GM12878 (cell line): ENCODE data around the gene AIP. TPM values are rescaled to one million over a fixed set of nuclear protein-coding genes. Genes with fewer than 3 reads are reported as not detected.
A peak's percentile ranks its signal among the peaks of the same experiment; 100 is the strongest.

Source experiments
- FOS ChIP-seq: IDR thresholded peaks from 3 replicates; pipeline ENCODE4 v1.6.1; 2011; ENCODE audit warnings: borderline replicate concordance; ENCODE audit not compliant: insufficient read length; ENCODE audit errors: extremely low read depth
- KAT2A ChIP-seq: conservative IDR thresholded peaks from 2 replicates; pipeline ENCODE4 v1.6.1; 2011; ENCODE audit warnings: low read depth, low read length; ENCODE audit not compliant: control insufficient read depth
- NFYA ChIP-seq: IDR thresholded peaks from 2 replicates; pipeline ENCODE4 v1.6.1; 2011; ENCODE audit warnings: low read depth, mild to moderate bottlenecking, low read length, improper control_type of control experiment, borderline replicate concordance
- SUZ12 ChIP-seq: fragments of 200-600 bp; sonication (generic); IDR thresholded peaks from one replicate; pipeline ENCODE4 v1.6.1; 2018; ENCODE audit warnings: antibody characterized with exemption, mild to moderate bottlenecking; ENCODE audit not compliant: unreplicated experiment
- TCF7 ChIP-seq: IDR thresholded peaks from 2 replicates; pipeline ENCODE4 v1.6.1; 2014; ENCODE audit warnings: antibody characterized with exemption, borderline replicate concordance
- YY1 ChIP-seq: IDR thresholded peaks from 2 replicates; pipeline ENCODE4 v1.6.1; 2011; ENCODE audit warnings: low read depth, mild to moderate bottlenecking, low read length
- ZZZ3 ChIP-seq: IDR thresholded peaks from 2 replicates; pipeline ENCODE4 v1.6.1; 2011; ENCODE audit warnings: low read depth; ENCODE audit not compliant: control insufficient read depth, insufficient read length
- polyA plus RNA-seq, 11 experiments: library from polyadenylated mRNA; depleted of rRNA in 4 of 11; unstranded in 6 of 11; stranded (reverse) in 5 of 11; fragments of >200 nt; fragmentation: Nextera tagmentation in 4 of 11; fragmentation: Illumina TruSeq in 1 of 11; extraction: Ambion mirVana in 4 of 11; extraction: Trizol in 1 of 11; gene quantifications; 1 replicate in 1 of 11; 2 replicates in 10 of 11; pipeline versions ENCODE4 v1.2.1 to v1.2.3, GENCODE V29; 2011 to 2016; ENCODE audit warnings: inconsistent platforms in 2 of 11, missing spikeins in 2 of 11, low read depth in 1 of 11
- total RNA-seq, 4 experiments: library from RNA; depleted of rRNA in 3 of 4; stranded (reverse); fragments of >200 nt in 3 of 4; fragmentation: Illumina TruSeq in 1 of 4; extraction: Trizol in 1 of 4; gene quantifications; 2 replicates each; pipeline versions ENCODE4 v1.2.1 to v1.2.3, GENCODE V29; 2013 to 2021
- TF ChIP-seq, protein P1 (sequence below): fragments of 450-650 bp; formaldehyde crosslinking; IDR thresholded peaks from 2 replicates; pipeline ENCODE4 v1.4.0; 2022; ENCODE audit warnings: mild to moderate bottlenecking, moderate library complexity
- TF ChIP-seq, protein P2 (sequence below): fragments of 450-650 bp; conservative IDR thresholded peaks from 2 replicates; pipeline ENCODE4 v1.6.1; 2017; ENCODE audit warnings: mild to moderate bottlenecking, moderate library complexity
- TF ChIP-seq, protein P3 (sequence below): IDR thresholded peaks from 2 replicates; pipeline ENCODE4 v1.6.1; 2011; ENCODE audit warnings: low read depth, mild to moderate bottlenecking, low read length, moderate library complexity, borderline replicate concordance; ENCODE audit errors: extremely low read depth
- TF ChIP-seq, protein P4 (sequence below): fragments of 450-650 bp; IDR thresholded peaks from 2 replicates; pipeline ENCODE4 v1.6.1; 2018; ENCODE audit warnings: mild to moderate bottlenecking, low read depth, moderate library complexity; ENCODE audit not compliant: partially characterized antibody
- TF ChIP-seq, protein P5 (sequence below): IDR thresholded peaks from 2 replicates; pipeline ENCODE4 v1.6.1; 2012; ENCODE audit warnings: improper control_type of control experiment, low read depth, low read length; ENCODE audit not compliant: insufficient replicate concordance
- TF ChIP-seq, protein P6 (sequence below): fragments of 450-650 bp; IDR thresholded peaks from 2 replicates; pipeline ENCODE4 v1.6.1; 2014; ENCODE audit warnings: mild to moderate bottlenecking

The AIP gene
- total and polyA plus RNA-seq, 10 of the 15 experiments (the other 5 are each of a cell fraction or from before 2014, with no cell fraction given) = 12.6 to 164 (median 104) TPM

DNA sequence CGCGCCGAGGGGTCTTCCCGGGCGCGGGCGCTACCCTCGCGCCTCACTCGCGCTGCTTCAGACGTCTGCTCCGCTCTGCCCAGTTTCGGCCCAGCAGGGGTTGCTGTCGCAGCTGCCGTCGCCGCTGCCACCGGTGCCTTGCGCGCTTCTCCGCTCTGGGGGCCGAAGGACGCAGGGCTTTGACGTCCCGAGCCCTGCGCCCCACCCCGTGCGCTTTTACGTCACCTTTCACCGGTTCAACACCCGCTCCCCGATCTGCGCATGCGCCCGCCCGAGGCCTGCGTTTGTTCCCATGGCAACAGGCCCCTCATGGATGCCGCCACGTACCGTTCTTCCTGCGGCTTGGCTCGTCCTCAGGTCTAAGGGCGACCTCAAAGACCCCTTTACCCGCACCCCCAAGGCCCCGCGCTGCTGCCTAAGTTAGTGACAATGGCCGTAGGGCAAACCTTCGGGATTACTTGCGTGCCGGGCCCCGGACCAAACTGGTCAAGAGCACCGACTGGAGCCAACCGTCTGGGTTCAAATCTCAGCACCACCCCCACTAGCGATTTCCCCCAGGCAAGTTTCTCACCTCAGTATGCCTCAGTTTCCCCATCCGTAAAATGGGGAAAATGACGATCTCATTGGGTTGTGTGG is 25.8 kb downstream of the AIP start (continued):
- TF ChIP-seq, protein P1, sequence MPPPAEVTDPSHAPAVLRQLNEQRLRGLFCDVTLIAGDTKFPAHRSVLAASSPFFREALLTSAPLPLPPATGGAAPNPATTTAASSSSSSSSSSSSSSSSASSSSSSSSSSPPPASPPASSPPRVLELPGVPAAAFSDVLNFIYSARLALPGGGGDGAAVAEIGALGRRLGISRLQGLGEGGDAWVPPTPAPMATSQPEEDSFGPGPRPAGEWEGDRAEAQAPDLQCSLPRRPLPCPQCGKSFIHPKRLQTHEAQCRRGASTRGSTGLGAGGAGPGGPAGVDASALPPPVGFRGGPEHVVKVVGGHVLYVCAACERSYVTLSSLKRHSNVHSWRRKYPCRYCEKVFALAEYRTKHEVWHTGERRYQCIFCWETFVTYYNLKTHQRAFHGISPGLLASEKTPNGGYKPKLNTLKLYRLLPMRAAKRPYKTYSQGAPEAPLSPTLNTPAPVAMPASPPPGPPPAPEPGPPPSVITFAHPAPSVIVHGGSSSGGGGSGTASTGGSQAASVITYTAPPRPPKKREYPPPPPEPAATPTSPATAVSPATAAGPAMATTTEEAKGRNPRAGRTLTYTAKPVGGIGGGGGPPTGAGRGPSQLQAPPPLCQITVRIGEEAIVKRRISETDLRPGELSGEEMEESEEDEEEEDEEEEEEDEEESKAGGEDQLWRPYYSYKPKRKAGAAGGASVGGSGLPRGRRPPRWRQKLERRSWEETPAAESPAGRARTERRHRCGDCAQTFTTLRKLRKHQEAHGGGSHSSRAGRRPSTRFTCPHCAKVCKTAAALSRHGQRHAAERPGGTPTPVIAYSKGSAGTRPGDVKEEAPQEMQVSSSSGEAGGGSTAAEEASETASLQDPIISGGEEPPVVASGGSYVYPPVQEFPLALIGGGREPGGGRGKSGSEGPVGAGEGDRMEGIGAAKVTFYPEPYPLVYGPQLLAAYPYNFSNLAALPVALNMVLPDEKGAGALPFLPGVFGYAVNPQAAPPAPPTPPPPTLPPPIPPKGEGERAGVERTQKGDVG = no peak
- TF ChIP-seq TCF7 = no peak
- no peak for TF ChIP-seq SUZ12
- TF ChIP-seq, protein P2, sequence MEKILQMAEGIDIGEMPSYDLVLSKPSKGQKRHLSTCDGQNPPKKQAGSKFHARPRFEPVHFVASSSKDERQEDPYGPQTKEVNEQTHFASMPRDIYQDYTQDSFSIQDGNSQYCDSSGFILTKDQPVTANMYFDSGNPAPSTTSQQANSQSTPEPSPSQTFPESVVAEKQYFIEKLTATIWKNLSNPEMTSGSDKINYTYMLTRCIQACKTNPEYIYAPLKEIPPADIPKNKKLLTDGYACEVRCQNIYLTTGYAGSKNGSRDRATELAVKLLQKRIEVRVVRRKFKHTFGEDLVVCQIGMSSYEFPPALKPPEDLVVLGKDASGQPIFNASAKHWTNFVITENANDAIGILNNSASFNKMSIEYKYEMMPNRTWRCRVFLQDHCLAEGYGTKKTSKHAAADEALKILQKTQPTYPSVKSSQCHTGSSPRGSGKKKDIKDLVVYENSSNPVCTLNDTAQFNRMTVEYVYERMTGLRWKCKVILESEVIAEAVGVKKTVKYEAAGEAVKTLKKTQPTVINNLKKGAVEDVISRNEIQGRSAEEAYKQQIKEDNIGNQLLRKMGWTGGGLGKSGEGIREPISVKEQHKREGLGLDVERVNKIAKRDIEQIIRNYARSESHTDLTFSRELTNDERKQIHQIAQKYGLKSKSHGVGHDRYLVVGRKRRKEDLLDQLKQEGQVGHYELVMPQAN = peak; percentile 90
- TF ChIP-seq, protein P3, sequence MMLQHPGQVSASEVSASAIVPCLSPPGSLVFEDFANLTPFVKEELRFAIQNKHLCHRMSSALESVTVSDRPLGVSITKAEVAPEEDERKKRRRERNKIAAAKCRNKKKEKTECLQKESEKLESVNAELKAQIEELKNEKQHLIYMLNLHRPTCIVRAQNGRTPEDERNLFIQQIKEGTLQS = no peak
- TF ChIP-seq, protein P4, sequence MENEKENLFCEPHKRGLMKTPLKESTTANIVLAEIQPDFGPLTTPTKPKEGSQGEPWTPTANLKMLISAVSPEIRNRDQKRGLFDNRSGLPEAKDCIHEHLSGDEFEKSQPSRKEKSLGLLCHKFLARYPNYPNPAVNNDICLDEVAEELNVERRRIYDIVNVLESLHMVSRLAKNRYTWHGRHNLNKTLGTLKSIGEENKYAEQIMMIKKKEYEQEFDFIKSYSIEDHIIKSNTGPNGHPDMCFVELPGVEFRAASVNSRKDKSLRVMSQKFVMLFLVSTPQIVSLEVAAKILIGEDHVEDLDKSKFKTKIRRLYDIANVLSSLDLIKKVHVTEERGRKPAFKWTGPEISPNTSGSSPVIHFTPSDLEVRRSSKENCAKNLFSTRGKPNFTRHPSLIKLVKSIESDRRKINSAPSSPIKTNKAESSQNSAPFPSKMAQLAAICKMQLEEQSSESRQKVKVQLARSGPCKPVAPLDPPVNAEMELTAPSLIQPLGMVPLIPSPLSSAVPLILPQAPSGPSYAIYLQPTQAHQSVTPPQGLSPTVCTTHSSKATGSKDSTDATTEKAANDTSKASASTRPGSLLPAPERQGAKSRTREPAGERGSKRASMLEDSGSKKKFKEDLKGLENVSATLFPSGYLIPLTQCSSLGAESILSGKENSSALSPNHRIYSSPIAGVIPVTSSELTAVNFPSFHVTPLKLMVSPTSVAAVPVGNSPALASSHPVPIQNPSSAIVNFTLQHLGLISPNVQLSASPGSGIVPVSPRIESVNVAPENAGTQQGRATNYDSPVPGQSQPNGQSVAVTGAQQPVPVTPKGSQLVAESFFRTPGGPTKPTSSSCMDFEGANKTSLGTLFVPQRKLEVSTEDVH = no peak
- no peak for TF ChIP-seq NFYA
- TF ChIP-seq YY1 = peak; percentile 89
- no peak for TF ChIP-seq ZZZ3
- TF ChIP-seq, protein P5, sequence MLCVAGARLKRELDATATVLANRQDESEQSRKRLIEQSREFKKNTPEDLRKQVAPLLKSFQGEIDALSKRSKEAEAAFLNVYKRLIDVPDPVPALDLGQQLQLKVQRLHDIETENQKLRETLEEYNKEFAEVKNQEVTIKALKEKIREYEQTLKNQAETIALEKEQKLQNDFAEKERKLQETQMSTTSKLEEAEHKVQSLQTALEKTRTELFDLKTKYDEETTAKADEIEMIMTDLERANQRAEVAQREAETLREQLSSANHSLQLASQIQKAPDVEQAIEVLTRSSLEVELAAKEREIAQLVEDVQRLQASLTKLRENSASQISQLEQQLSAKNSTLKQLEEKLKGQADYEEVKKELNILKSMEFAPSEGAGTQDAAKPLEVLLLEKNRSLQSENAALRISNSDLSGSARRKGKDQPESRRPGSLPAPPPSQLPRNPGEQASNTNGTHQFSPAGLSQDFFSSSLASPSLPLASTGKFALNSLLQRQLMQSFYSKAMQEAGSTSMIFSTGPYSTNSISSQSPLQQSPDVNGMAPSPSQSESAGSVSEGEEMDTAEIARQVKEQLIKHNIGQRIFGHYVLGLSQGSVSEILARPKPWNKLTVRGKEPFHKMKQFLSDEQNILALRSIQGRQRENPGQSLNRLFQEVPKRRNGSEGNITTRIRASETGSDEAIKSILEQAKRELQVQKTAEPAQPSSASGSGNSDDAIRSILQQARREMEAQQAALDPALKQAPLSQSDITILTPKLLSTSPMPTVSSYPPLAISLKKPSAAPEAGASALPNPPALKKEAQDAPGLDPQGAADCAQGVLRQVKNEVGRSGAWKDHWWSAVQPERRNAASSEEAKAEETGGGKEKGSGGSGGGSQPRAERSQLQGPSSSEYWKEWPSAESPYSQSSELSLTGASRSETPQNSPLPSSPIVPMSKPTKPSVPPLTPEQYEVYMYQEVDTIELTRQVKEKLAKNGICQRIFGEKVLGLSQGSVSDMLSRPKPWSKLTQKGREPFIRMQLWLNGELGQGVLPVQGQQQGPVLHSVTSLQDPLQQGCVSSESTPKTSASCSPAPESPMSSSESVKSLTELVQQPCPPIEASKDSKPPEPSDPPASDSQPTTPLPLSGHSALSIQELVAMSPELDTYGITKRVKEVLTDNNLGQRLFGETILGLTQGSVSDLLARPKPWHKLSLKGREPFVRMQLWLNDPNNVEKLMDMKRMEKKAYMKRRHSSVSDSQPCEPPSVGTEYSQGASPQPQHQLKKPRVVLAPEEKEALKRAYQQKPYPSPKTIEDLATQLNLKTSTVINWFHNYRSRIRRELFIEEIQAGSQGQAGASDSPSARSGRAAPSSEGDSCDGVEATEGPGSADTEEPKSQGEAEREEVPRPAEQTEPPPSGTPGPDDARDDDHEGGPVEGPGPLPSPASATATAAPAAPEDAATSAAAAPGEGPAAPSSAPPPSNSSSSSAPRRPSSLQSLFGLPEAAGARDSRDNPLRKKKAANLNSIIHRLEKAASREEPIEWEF = no peak
- TF ChIP-seq, protein P6, sequence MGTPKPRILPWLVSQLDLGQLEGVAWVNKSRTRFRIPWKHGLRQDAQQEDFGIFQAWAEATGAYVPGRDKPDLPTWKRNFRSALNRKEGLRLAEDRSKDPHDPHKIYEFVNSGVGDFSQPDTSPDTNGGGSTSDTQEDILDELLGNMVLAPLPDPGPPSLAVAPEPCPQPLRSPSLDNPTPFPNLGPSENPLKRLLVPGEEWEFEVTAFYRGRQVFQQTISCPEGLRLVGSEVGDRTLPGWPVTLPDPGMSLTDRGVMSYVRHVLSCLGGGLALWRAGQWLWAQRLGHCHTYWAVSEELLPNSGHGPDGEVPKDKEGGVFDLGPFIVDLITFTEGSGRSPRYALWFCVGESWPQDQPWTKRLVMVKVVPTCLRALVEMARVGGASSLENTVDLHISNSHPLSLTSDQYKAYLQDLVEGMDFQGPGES = no peak
- TF ChIP-seq KAT2A = no peak
- no peak for TF ChIP-seq FOS
